G401 (cell line): ENCODE measurements around the gene CX3CR1. TPM values are rescaled to one million over a fixed set of nuclear protein-coding genes. Genes with fewer than 3 reads are reported as not detected.

ENCODE experiments used
- DNase-seq: peaks from one replicate; pipeline ENCODE4 v3.0.0-alpha.2; 2015; ENCODE audit warnings: low spot score
- in situ Hi-C: cut with HindIII; loops from 2 replicates; pipeline ENCODE4 v1.10.0; 2016; ENCODE audit warnings: low sequenced_read_pairs, mixed read lengths
- total RNA-seq: library from RNA; depleted of rRNA; stranded (reverse); fragments of >200 nt; shearing (Covaris generic); gene quantifications from 2 replicates; pipeline ENCODE4 v1.2.3, GENCODE V29; 2014

Gene CX3CR1
- total RNA-seq, 1 experiment from 2014 or later = not detected

DNA sequence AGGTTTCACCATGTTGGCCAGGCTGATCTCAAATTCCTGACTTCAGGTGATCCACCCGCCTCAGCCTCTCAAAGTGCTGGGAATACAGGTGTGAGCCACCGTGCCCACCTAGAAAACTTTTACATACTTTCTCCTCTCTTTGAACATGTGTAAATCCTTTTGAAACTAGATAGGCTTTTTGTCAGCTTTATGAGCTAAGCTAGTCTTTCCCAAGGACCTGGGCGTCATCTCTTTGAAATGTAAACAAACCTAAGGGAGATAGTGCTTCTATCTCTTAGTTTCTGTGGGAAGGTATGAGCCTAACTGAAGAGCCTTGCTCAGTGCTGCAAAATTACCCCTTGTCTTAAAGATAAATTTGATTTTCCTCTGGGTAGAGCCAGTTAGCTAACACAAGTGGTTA lies 4.8 kb downstream of the CX3CR1 start:
- DNase-seq = no peak
- in situ Hi-C loops = loop anchor here (25.0 kb wide), 1 partner anchor 163 kb away; the partner anchor contains the start of genes GORASP1 and TTC21A

DNA sequence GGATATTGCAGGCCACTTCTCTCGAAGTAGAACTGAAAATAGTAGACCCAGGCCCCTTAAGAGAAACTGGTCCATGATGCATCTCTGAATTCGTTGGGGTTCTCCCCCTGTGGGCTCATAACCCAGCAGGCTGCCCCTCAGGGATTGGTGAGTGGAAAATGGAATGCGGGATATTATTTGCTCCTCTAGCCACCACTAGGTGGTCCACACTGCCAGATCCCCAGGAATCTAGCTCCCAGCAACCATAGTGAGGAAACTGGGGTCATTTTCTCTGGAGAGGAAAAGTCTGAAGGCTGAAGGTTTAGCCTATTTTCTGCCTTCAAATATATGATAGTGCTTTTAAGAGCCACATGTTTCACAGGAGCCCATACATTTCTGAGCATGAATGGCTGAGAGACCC lies 6.7 kb downstream of the CX3CR1 start:
- in situ Hi-C loops = no loop called here

DNA sequence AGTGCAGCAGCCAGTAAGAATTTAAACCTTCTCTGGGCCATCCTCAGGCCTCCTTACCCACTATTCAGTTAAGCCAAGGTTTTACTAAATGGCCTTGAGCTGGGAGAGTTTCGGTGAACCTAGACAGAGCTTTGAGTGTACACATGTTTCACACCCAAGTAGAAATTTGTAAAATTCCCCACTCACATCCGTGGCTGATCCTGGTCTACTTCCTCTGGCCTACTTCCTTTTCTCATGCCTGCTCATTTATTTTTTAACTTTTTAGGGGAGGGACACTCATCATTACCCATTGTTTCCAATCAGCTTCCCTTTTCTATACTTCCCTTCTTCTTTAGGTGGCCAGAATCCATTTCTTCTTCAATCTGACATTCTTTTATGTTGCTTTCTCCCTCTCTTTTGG lies 7.6 kb downstream of the CX3CR1 start:
- DNase-seq = no peak
- in situ Hi-C loops = no loop called here

More for the DNA sequence above, 6.7 kb downstream of the CX3CR1 start:
- no peak for DNase-seq

DNA sequence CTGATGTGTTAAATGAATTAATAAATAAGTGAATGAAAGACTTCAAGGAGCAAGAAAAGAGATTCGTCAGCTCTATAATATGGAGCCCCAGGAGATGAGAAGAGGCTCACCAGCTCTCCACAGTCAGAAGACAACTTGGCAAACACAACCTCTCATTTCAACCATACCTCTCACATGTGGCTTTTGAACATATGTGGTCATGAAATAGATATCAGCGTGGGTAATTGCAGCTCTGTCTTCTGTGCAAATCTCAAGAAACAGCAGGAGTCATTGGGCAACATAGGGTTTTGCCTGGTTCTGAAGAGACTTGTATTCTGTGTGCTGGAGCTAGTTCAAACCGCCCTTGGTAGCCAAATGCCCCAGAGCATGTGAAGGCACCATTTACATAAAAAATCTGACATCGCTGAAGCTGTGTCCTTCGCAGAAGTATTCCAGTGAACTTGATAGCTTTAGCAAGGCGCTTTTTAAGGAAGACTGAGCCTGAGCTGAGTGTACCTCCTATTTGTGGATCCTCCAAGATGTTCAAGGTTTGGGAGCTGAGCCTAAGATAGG lies 8.4 kb downstream of the CX3CR1 start:
- DNase-seq = no peak
- in situ Hi-C loops = no loop called here

- DNase-seq = no peak
- in situ Hi-C loops = no loop called here
Measured at GRCh38 chr3:39269528-39269927, 10.3 kb downstream of the CX3CR1 start.

DNA sequence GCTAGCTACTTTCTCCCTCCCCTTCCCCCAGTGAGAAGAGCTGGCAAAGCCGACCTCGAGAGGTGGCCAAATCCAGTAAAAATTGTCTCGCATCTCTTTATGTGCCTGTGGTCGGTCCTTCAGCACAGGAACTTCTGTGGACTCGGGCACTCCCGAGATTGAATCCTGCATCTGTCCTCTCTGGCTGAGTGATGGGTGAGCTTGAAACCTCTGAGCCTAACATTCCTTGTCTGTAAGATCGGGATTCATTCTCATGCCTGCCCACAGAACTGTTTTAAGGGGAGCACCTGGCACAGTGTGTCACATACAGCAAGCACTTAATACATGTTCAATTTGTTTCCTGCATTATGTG lies 11.3 kb downstream of the CX3CR1 start:
- DNase-seq = no peak
- in situ Hi-C loops = no loop called here

- DNase-seq = no peak
- in situ Hi-C loops = no loop called here
Measured at GRCh38 chr3:39267631-39268548, 11.9 kb downstream of the CX3CR1 start.

- no peak for DNase-seq
- in situ Hi-C loops = no loop called here
Measured at GRCh38 chr3:39264053-39264452, 15.8 kb downstream of the CX3CR1 start.

GRCh38 chr3:39263576-39263975 lies 16.3 kb downstream of the CX3CR1 start:
- in situ Hi-C loops = no loop called here
- no peak for DNase-seq

GRCh38 chr3:39262846-39263245 lies 17.0 kb downstream of the CX3CR1 start:
- DNase-seq = no peak
- in situ Hi-C loops = no loop called here

DNA sequence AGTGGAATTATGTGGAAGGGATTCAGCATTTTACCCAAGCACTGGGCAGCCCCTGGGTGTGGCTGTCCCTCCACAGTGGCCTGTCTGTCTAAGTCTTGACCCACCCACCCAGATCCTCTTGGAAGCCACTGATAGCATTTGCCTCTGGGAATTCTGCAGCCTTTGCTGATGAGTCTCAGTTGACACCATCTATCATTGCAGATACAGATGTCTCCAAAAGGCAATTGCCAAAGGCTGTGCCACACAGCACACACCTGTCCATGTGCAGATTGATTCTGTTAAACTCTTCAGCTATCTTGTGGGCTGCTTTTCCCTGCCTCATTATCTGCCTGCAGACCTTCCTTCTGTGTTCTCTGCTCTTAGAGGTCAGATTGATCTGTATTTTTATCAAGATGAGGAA lies 18.1 kb downstream of the CX3CR1 start:
- DNase-seq = no peak
- in situ Hi-C loops = no loop called here

DNA sequence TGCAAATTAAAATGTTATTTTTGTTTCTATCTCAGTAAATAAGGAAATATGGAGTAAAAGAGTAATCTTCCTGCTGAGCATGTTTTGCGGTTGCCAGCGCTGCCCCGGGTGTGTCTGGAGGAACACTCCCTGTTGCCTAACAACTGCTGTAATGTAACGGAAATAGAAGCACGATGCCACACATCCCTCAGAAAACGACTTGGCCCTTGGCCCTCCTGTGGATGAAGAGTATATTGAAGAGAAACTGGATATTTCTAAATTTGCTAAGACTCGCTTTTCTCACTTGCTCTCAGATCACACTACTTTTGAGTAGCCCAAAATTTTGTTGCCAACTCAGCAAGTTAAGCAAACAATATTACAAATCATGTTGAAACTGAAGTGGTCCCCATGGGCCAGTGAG lies 18.9 kb downstream of the CX3CR1 start:
- in situ Hi-C loops = no loop called here
- DNase-seq = peak; percentile 25

- no peak for DNase-seq
- in situ Hi-C loops = no loop called here
Measured at GRCh38 chr3:39260318-39260717, 19.5 kb downstream of the CX3CR1 start.

GRCh38 chr3:39255503-39256325 lies 24.1 kb downstream of the CX3CR1 start:
- in situ Hi-C loops = no loop called here
- no peak for DNase-seq

- in situ Hi-C loops = no loop called here
- DNase-seq = no peak
Measured at GRCh38 chr3:39254806-39255449, 24.9 kb downstream of the CX3CR1 start.

DNA sequence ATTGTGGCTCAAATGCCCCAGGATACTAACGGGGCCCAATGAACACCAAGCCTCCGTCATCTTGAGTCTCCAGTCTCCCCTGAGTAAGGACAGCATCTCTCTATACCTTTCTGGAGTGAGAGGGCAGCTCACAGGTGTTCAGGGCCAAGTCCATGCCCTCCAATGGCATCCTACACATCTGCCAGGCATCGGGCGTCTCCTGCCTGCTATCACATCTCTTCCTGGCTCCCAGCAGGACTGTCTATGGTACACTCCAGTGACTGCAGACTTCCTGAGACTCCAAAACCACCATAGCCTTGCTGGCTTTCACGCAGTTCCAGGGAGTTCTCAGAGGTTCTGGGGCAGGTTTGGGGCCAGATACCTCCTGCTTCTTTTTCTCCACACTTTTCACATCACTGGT lies 28.3 kb downstream of the CX3CR1 start:
- in situ Hi-C loops = no loop called here
- DNase-seq = no peak

DNA sequence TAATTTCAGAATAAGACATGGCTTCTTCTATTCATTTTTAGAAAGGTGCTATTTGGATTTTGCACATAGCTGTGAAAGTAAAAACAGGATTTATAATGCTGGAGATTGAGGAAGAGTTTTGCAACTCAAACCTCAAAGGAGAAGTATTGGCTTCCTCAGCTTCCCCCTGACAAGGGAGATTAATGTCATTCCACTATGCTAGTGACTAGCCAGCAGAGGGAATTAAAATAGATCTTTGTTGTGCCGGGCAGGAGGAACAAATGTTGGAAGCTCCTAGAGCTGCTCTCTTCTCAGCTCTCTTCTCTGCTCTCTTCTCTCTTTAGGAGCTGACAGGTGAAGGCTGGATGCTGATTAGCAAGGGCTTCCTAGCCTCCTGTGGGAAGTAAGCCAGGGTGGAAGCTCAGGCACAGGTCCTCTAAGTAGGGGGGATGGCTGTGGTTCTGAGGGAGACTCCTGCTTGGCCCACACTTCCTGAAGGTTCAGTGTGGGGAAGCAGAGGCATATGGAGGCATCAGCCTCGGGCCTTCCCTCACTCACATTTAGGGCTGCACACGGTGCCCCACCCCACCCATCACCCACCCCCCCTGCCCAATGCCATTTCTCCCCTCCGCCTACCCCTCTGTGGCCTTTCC lies 29.6 kb downstream of the CX3CR1 start:
- DNase-seq = peak; percentile 3
- in situ Hi-C loops = no loop called here

- no peak for DNase-seq
- in situ Hi-C loops = no loop called here
Measured at GRCh38 chr3:39249453-39250115, 30.3 kb downstream of the CX3CR1 start.

DNA sequence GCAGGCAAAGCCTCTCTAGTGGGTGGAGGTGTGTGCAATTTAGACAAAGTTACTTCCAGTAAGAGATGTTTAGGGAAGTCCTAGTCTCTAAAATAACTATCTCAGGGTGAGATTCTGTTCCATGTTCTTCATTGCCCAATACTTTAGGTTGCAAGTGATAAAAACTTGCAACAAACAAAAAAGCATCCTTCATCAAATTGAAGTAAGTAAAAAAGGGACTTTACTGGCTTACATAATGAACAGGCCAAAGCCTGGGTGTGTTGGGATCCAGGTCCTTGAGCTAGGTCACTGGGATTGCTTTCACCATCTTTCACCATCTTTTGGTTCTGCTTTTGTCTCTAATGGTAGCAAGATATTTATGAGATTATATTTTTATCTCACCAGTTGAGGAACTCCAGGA lies 38.3 kb downstream of the CX3CR1 start:
- no peak for DNase-seq
- in situ Hi-C loops = no loop called here
